Putamen (tissue), 1 donor: ENCODE results near the gene ABCC9.
"Not testable (repeated sequence)": the region's sequence is repeated elsewhere in the genome, so short reads cannot be mapped to it uniquely, and the experiment has no call there.

Experiments
- DNase-seq: peaks from one replicate; pipeline ENCODE4 v3.0.0-alpha.2; 2016; ENCODE audit warnings: low spot score

The ABCC9 gene

DNA sequence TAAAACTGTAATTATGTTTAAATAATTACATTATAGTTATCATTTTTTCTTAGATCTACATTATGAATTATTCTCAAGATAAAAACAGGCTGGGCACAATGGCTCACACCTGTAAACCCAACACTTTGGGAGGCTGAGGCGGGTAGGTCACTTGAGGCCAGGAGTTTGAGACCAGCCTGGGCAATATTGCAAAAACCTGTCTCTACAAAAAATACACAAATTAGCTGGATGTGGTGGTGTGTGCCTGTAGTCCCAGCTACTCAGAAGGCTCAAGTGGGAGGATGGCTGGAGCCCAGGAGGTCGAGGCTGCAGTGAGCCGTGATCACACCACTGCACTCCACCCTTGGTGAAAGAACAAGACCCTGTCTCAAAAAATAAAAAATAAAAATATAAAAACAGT is 126.4 kb downstream of the ABCC9 start:
- DNase-seq, result no peak

DNA sequence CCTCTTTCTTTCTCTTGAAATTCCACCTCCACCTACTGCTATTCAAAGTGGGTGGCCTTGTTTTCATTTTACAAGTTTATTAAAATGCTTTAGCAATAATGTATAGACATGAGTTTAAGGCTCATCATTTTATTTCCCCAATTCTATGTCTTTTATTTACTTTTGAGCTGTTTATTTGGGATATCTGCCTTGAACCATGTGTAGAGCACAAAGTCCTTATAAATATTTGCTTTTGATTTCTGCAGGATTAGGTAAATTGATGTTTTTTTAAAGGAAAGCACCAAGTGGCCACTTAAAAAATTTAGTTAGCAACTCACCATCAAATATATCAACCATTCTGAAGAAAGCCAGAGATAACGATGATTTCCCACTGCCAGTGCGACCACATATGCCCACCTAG is 126.9 kb downstream of the ABCC9 start:
- no peak for DNase-seq

DNA sequence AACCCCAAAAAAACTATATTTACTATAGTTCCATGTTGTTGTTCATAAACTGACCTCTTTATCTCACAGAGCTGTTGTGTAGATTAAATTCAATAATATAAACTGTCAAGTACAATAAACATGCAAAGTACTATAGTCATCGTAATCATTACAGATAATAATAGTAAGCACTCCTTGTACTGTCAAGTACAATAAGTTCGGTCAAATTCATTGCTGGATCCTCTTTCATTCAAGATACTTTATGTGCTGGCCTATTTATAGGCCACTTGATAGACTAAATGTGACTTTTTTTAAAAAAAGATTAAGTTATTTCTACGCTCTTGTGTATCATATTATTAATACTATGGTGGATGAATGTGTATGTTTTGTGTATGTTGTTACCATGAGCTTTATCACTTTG is 127.5 kb downstream of the ABCC9 start:
- no peak for DNase-seq

DNA sequence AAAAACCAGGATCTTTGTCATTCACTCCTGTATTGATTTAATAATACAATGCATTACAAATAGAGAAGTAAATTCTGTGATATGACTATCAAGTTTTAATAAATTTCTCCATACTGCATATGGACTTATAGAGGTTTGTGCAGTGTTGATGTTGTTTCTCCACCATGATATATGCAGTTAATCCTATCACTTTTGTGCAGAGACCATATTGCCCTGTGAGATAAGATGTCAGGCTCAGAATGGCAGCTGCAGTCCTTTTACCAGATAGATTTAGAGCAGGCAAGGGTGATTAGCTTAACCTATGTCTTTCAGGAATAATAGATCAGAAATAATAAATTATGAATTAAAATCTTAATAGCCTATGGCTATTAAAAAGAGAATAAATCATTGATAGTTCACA is 128.1 kb downstream of the ABCC9 start:
- no peak for DNase-seq

DNA sequence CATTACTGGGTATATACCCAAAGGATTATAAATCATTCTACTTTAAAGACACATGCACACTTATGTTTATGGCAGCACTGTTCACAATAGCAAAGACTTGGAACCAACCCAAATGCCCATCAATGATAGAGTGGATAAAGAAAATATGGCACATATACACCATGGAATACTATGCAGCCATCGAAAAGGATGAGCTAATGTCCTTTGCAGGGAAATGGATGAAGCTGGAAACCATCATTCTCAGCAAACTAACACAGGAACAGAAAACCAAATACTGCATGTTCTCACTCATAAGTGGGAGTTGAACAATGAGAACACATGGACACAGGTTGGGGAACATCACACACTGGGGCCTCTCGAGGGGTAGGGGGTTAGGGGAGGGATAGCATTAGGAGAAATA is 128.9 kb downstream of the ABCC9 start:
- not testable (repeated sequence) for DNase-seq

DNA sequence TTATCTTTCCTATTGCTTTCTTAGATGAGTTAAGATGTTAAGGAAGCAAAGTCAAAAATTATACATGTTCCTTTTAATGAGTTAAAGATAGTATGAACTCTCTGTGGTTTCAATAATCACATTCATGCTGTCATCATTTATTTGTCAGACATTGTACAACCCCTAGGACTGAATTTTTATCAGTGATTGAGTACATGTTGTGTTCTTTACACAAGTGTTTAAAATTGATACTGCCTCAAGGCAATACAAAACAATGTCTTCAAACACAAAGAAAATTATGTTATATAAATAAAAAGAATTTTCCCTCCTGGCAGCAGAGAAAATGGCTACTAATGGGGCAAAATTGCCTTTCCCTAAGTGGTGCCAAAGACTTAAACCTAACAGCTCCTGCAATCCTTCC is 132.1 kb downstream of the ABCC9 start:
- DNase-seq, result no peak

DNA sequence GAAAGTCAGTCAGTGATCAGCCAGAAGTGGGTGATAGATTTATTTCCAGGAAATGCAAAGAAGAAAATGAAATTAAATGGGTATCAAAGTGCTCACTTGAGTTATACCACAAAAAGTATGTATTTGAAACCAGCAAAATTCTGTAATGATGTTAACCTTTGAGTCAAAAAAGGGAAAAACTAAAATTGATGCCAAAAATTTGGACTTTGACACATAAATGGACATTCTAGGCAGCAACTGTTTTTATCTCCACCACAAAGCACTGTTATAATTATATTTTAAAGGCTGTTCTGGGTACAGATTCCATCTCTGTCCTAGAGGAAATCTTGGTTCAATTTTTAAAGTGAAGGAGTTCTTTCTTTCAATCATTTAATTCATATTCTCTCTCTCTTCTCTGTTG is 135.0 kb downstream of the ABCC9 start:
- no peak for DNase-seq

DNA sequence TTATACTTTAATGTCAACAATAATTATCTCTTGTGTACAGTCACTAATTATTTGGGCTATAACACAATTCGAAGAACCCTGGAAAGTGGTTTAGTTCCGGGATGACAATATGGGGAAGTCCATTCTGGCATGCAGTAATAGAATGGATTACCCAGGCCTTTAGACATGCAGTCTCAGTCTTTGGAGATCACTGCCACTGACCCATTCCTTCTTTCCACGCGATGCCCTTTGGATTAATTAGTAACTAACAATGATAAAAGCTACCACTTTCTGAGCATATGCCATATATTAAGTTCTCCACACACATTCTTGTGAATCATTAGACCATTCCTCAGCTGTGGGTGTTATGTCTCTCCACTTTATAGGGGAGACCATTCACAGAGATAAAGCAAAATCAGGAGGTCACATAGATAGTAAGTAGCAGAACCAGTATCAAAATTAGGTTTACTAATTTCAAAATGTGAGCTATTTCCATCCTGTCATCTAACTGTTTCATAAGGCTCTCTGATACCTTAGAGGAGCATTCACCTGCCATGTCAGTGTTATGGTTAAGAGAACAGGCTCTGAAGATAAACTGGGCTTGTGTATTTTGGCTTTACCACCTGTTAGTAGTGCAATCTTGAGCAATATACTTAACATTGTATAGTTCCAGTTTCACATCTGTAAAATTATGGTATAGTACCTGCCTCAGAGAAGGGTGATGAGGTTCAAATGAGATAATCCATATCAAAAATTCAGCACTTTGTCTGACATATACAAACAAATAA is 139.5 kb downstream of the ABCC9 start:
- DNase-seq, result no peak

DNA sequence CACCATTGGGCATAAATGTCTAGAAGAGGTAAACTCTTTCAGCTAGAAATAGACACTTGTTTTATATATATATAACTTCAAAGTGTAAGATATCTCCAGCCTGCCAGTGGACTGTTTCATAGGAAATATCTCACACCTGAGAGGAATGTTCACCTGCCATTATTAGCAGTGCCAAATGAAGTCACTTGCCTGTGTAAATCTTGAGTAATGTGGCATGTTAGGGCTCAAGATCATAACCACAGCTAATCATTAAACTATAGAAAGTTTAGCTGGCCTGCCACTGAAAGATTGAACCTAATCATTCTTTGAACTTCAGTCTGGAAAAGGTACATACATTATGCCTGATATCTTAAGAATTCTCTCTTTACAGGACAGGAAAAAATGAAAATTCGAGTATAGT is 141.2 kb downstream of the ABCC9 start:
- DNase-seq, result no peak

DNA sequence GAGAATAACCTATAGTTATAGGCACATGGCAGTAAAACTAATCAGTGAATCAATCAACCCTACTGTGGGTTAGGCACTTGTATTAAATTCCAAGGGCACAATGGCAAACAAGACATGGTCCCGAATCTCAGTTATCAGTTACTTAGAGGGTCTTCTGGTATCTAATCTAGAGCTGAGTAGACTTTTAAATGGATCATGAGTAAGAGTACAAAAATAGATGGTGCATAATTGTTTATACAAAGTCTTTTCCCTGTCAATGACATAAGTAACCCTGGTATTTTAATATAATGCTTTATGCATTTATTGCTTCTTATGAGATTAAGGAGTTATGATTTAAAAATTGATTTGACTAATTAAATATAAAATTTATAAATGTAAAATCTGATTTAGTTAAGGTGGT is 143.7 kb downstream of the ABCC9 start:
- DNase-seq, result no peak

DNA sequence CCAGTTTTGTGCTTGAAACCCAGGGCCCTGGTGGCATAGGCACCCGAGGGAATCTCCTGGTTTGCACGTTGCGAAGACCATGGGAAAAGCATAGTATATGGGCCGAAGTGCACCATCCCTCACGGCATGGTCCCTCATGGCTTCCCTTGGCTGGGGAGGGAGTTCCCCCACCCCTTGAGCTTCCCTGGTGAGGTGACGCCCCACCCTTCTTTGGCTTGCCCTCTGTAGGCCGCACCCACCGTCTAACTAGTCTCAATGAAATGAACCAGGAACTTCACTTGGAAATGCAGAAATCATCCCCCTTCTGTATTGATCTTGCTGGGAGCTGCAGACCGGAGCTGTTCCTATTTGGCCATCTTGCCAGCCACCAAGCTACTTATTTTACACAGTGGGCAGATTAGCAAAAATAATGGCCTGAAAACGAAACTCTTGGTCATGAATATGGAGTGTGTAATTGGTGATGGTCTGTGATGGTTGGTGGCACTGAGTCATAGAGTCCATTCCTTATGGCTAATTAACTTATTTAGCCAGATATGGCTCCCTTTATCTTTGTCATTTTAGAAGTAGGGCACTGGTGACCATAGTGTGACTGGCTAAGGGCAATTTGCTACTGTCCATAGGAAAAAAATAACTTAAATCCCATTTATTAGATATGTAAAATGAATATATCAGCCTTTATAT is 145.4 kb downstream of the ABCC9 start:
- no peak for DNase-seq

DNA sequence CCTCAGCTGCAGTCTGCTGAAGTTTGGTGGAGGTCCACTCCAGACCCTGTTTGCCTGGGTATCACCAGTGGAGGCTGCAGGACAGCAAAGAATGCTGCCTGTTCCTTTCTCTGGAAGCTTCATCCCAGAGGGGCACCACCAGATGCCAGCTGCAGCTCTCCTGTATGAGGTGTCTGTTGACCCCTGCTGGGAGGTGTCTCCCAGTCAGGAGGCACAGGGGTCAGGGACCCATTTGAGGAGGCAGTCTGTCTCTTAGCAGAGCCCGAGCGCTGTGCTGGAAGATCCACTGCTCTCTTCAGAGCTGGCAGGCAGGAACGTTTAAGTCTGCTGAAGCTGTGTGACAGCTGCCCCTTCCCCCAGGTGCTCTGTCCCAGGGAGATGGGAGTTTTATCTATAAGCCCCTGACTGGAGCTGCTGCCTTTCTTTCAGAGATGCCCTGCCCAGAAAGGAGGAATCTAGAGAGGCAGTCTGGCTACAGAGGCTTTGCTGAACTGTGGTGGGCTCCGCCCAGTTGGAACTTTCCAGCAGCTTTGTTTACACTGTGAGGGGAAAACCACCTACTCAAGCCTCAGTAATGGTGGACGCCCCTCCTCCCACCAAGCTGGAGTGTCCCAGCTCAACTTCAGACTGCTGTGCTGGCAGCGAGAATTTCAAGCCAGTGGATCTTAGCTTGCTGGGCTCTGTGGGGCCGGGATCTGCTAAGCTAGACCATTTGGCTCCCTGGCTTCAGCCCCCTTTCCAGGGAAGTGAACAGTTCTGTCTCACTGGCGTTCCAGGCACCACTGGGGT is 146.2 kb downstream of the ABCC9 start:
- DNase-seq, result not testable (repeated sequence)

DNA sequence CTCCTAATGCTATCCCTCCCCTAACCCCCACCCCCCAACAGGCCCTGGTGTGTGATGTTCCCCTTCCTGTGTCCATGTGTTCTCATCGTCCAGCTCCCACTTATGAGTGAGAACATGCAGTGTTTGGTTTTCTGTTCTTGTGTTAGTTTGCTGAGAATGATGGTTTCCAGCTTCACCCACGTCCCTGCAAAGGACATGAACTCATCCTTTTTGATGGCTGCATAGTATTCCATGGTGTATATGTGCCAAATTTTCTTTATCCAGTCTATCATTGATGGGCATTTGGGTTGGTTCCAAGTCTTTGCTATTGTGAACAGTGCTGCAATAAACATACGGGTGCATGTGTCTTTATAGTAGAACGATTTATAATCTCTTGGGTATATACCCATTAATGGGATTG is 151.5 kb downstream of the ABCC9 start:
- DNase-seq, result not testable (repeated sequence)

DNA sequence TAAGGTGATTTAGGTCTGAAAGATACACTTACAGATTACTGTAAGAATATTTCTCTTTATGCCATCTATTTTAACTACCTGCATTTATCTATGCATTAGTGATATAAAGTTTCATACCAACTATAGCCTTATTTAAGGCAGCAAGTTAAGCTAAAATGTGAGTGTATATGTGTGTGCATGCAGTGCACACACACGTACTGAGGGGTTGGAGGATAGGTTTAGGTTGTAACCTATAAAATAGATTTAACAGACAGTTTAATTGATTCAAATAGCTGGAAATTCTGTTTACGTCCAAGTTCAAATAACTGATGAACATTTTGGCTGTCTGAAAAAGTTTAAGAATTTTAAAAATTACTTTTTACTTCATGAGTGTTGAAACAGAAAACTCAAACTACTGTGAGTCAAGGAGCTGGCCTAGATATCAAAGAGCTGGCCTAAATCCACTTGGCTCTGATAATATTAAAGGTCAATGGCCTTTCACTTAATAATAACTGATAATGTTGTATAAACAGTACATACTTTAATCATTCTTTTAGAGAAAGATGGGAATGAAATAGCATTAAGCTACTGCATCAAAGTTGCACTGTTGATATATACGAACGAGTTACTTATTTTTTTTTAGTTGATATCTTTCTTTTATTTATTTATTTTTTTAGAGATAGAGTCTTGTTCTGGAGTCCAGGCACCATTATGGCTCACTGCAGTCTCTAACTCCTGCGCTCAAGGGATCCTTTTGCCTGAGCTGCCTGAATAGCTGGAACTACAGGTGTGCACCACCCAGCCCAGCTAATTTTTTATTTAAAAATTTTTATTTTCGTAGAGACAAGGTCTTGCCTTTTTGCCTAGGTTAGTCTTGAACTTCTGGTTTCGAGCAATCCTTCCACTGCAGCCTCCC is 152.9 kb downstream of the ABCC9 start:
- no peak for DNase-seq

DNA sequence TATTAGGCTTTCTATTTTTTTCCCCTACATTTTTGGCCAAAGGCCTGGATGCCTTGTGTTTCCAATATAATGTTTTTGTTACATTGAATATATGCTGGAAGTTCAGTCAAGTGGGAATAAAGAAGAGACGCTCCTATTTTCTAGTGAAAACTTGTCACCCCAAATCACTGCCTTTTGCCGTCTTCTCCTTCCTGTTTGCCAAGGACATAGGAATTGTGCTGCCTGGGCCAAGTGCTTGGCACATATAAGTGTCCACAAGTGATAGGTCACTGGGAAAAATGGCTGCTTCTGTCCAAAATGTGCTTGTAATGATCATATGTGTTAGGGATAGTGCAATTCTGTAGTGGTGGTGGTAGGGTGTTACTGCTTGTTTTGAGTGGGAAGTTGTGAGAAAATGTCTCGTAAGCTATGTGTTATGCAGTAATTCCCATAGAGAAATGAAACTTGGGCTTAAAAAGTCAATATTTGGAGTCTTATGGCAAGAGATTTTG is 155.1 kb downstream of the ABCC9 start:
- no peak for DNase-seq

DNA sequence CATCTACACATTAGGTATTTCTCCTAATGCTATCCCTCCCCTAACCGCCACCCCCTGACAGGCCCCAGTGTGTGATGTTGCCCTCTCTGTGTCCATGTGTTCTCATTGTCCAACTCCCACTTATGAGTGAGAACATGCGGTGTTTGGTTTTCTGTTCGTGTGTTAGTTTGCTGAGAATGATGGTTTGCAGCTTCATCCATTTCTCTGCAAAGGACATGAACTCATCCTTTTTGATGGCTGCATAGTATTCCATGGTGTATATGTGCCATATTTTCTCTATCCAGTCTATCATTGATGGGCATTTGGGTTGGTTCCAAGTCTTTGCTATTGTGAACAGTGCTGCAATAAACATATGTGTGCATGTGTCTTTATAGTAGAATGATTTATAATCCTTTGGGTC is 158.5 kb downstream of the ABCC9 start:
- DNase-seq, result not testable (repeated sequence)

DNA sequence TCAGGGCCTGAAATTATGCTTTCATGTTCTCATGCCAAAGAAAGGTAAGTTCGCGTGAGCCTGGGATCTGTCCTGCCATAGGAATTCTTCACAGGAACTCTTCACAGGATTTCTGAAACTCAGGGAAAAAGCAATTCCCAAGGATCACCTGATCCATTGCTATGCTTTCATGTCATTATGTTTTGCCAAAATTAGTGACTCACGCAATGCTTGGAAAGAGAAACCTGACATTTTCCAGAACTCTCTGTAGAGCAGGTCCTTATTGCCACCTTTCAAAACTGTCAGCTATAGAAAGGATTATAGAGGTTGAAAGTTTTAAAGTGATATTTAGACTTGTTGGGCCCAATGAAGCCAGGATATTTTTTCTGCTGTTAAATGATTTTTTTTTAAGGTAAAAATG is 160.4 kb downstream of the ABCC9 start:
- no peak for DNase-seq

DNA sequence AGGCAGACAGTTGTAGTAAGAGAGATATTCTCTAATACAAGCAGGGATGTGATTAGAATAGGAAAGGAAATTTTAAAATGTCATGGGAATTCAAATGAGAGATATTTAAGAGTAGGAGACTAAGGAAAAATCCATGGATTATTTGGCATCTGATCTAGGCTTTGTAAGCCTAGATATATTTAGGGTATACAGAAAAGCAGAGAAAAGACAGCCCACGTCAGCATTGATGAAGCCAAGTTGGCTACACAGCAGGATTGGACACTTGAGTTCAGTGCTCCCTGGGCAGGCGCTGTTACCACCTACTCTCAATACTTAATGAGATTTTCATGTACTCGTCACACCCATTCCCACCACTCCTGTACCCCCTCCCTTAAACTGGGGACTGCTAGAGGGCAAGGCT is 165.1 kb downstream of the ABCC9 start:
- DNase-seq, result no peak

DNA sequence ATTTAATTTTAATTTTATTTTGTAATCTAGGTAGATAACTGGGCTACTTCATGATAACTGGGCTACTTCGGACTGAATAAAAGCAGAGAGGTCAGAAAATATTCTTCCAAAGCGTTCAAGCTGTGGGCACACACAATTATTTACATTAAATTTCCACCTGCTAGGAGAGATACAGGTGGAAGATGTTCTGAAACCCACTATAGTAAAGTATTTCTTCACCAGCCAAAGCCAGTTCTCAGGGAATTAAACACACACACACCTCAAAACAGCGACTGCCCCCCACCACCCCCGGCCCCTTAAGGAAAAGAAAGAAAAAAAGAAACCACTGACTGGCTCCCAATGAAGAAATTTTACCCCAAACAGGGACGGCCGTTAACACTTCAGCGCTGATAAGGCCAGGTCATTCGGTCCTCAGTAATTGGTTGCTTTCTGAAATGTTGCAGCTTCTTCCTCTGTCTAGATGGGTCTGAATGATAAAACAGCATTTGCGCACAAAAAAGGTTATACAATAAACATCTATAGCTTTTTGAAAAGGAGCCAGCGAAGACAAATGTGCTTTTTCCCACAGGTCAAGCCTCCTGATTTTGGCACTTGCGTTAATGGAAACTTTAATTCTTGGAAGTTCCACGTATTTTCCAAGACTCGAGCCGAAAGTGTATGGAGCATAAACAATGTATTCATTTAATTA is 165.9 kb downstream of the ABCC9 start:
- no peak for DNase-seq

DNA sequence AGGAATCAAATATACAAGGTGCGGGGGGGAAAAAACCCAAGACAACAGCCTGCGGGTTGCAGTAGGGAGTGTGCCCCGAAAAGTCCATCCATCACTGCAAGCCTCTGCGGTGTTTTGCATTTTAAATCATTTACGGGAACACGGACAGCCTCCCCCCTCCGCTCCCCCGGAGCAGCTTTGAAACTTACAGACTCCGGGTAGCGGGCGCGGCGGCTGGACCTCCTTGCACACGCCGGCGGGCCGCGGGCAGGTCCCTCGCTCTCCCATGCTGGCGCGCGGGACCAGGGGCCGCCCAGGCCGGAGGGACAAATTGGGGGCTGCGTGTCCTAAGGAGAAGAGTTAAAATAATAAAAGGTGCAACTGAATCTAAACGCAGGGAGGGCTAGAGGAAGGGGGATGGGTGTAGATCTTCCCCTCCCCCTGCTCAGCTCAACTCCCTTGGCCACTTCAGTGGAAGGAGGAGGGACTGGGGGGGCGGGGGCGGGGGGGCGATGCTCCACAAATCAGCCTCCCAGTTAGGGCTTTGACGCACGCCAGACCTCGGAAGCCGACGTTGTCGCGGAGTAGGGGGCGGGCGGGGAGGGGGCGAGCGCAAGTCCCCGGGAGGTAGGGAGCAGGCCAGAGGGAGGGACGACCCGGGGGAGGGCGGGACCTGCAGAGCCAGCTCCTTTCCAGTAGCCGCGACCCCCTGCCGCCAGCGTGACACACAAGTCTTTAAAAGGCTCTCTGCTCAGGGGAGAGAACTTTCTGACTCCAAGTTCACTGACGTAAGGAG is 166.7 kb downstream of the ABCC9 start, which contains the start of gene KCNJ8:
KCNJ8 (minus strand) TSS at position 349 of the 775 bp plus-strand sequence. CDS start 1,090 bp downstream, outside the sequence.
- peak; percentile 60 for DNase-seq
